Stimulated activated CD8-positive, alpha-beta memory T cell treated with anti-CD3 and anti-CD28 coated beads, Interleukin-15, amount 100 ng/mL, for 1 hour (primary cell): ENCODE measurements around the gene LYPD1.

Source experiments
- DNase-seq: peaks from one replicate; pipeline ENCODE4 v3.0.0-alpha.2; 2020; ENCODE audit warnings: low read depth

LYPD1 gene

GRCh38 chr2:132668189-132668823 is 1.7 kb downstream of the LYPD1 start:
- no peak for DNase-seq

GRCh38 chr2:132667706-132668105 is 2.3 kb downstream of the LYPD1 start:
- DNase-seq: no peak

- no peak for DNase-seq
Measured at GRCh38 chr2:132665401-132666140, 4.4 kb downstream of the LYPD1 start.

- no peak for DNase-seq
Measured at GRCh38 chr2:132664096-132664495, 5.9 kb downstream of the LYPD1 start.

- DNase-seq: no peak
Measured at GRCh38 chr2:132662732-132663131, 7.3 kb downstream of the LYPD1 start.

DNA sequence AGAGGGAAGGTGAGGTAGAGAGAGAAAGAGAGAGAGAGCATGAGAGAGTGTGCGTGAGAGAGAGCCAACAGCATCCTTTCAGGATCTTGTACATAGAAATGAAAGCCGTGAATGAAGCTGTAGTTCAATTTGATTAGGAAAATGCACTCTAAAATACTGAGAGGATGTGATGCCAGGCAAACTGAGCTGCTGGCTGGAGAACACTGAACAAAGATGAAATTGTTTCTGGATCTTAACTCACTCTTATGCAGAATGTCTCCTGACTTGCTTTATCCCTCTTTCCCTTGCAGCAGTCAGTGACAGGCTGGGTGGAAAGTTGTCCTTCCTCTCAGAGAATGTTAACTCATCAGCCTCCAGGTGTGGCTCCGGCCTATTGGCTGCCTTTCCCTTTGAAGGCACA is 10.7 kb downstream of the LYPD1 start:
- no peak for DNase-seq

GRCh38 chr2:132656266-132656975 is 13.6 kb downstream of the LYPD1 start:
- no peak for DNase-seq

DNA sequence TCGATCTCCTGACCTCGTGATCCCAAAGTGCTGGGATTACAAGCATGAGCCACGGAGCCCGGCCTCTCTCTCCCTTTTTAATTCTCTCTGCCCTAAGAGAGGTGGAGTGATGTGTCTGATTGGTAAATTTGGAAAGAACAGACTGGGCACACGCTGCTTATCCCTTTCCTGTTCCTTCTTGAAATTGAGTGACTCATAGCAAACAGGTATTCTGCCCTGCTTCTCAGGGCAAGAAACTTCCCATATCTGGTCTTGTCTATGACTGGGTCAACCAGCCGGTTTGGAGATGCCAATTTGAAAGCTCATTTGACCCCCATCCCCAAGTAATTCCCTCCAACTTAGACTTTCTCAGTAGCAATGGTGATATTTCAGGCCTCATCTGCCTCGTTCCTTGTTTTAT is 15.0 kb downstream of the LYPD1 start:
- no peak for DNase-seq

DNA sequence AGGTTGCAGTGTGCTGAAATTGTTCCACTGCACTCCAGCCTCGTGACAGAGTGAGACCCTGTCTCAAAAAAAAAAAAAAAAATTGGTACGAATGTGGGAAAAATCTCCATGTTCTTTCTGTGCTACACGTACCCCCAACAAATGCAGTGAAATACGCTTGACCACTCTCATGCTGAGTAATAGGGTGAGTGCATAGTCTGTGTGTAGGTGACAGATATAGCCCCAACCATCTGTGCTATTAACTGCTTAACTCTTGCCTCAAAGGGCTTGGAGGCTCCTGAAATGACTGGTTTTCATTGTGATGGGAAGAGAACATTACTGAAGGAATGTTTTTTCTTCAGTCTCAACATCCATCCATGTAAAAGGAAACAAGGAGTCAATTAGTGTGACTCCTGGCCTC is 15.7 kb downstream of the LYPD1 start:
- DNase-seq: no peak

GRCh38 chr2:132652474-132652873 is 17.5 kb downstream of the LYPD1 start:
- DNase-seq: no peak

- DNase-seq: no peak
Measured at GRCh38 chr2:132651115-132652045, 18.6 kb downstream of the LYPD1 start.

DNA sequence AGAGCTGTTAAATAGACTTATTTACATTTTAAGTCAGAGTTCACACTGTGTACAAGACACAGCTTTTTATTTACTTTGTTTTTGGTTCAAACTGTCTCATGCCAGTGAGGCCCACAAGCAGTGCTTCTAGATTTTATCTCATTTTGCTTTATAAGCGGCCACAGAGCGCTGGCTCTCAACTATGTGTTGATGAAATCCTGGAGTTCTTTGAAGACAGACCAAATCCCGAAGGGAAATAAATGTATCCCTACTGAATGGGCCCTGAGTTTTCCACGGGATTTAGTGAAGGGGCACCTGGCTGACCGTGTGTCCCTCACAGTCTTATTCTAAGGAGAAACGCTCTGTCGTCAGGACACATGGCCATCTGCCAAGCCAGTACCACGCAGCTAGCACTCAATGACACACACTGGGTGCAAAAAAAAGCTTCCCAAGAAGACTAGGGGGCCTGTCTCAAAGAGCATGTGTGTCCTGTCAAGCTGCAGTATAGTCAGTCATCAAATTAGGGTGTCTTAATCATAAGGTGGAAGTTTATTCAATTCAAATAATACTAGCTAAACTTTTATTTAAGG is 23.4 kb downstream of the LYPD1 start:
- no peak for DNase-seq

GRCh38 chr2:132645722-132646539 is 24.1 kb downstream of the LYPD1 start:
- no peak for DNase-seq

DNA sequence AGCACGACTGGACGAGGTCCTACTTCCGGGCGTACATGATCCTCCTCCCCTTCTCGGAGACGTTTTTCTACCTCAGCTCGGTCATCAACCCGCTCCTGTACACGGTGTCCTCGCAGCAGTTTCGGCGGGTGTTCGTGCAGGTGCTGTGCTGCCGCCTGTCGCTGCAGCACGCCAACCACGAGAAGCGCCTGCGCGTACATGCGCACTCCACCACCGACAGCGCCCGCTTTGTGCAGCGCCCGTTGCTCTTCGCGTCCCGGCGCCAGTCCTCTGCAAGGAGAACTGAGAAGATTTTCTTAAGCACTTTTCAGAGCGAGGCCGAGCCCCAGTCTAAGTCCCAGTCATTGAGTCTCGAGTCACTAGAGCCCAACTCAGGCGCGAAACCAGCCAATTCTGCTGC is 24.8 kb downstream of the LYPD1 start:
- no peak for DNase-seq

GRCh38 chr2:132642415-132642814 is 27.6 kb downstream of the LYPD1 start:
- no peak for DNase-seq

DNA sequence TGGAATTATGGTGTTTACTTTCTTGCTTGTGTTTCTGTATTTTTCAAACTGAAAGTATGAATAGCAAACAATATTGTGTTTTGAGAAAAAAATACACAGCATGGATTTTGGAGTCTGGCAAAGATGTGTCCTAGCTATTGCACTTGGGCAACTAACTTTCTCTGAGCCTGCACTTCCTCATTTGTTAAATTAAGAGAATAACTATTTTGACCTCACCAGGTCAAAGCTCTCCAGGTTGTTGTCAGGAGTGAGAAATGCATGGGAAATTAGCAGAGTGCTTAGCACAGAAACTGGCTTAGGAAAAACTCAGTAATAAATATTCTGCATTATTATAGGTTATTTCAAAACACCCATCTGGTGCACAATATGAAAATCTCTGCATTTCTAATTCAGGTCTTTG is 28.2 kb downstream of the LYPD1 start:
- no peak for DNase-seq

- no peak for DNase-seq
Measured at GRCh38 chr2:132640116-132640515, 29.9 kb downstream of the LYPD1 start.

- DNase-seq: no peak
Measured at GRCh38 chr2:132638313-132639040, 31.5 kb downstream of the LYPD1 start.

GRCh38 chr2:132636346-132636745 is 33.7 kb downstream of the LYPD1 start:
- DNase-seq: no peak

DNA sequence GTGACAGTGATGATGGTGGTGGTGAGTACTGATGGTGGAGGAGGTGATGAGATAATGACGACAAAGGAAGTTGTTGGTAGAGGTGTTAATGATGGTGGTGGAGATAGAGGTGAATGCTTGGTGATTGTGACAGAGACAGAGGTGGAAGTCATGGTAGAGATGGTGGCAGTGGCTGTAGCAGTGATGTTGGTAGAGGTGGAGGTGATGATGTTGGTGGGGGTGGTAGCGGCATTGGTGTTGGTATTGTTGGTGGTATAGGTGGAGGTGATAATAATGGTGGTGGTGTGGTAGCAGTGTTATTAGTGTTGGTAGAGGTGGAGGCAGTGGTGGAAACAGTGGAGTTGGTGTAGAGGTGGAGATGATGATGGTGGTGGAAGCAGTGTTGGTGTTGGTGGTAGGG is 36.4 kb downstream of the LYPD1 start:
- DNase-seq: no peak
